GM20000 (cell line): ENCODE results near the gene NUDT14.

Experiments used
- DNase-seq: peaks from one replicate; pipeline ENCODE4 v3.0.0; 2012; ENCODE audit warnings: low spot score
- CTCF ChIP-seq: IDR thresholded peaks from 2 replicates; pipeline ENCODE4 v1.5.1; 2012; ENCODE audit warnings: mild to moderate bottlenecking, control low read depth; ENCODE audit errors: extremely low read depth, missing control alignments

The NUDT14 gene

GRCh38 chr14:105207460-105207901 lies 26.4 kb upstream of the NUDT14 start:
- no peak for DNase-seq

DNA sequence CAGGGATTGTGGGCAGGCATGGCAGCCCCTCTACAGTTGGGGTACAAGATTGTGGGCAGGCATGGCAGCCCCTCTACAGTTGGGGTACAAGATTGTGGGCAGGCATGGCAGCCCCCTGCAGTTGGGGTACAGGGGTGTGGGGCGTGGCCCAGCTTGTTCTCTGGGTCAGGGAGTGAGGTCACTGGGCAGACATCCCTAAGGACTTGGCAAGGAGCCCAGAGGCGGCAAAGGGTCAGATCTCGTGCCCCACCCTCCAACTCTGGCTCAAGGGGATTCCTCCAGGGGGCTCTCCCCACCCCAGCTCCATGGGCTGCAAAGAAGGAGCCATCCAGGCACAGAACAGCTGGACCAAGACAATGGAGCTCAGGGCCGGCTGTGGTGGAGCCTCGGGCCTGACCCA lies 25.8 kb upstream of the NUDT14 start:
- TF ChIP-seq CTCF, result no peak
- DNase-seq, result no peak

More at GRCh38 chr14:105207460-105207901, 26.4 kb upstream of the NUDT14 start:
- no peak for TF ChIP-seq CTCF

DNA sequence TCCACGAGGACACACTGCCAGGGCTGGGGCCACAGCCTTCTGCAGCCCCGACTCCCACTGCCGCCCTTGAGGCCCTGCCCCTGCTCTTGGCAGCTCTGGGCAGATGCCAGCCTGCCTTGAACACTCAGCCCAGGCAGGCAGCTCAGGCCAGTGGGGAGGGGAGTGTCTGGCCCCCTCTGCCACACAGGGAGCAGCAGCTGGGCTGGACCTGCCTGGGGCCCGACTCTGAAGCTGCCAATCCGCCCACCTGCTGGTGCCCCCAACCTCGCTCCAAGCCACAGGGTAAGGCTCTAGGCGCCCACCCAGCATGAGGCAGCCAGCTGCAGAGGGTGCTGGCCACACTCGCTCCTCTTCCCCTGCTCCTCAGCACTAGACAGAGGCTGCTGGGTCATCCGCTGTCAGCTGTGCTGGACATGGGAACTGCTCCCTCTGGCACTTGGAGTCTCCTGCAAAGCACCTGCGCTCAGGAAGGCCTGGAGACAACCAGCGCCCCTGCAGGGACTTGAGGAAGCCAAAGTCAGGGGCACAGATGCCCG lies 24.6 kb upstream of the NUDT14 start:
- DNase-seq, result no peak
- no peak for TF ChIP-seq CTCF

- DNase-seq, result no peak
- TF ChIP-seq CTCF, result no peak
Observed at GRCh38 chr14:105204931-105205672, 24.0 kb upstream of the NUDT14 start.

- no peak for TF ChIP-seq CTCF
Observed at GRCh38 chr14:105204206-105204930, 23.3 kb upstream of the NUDT14 start.

DNA sequence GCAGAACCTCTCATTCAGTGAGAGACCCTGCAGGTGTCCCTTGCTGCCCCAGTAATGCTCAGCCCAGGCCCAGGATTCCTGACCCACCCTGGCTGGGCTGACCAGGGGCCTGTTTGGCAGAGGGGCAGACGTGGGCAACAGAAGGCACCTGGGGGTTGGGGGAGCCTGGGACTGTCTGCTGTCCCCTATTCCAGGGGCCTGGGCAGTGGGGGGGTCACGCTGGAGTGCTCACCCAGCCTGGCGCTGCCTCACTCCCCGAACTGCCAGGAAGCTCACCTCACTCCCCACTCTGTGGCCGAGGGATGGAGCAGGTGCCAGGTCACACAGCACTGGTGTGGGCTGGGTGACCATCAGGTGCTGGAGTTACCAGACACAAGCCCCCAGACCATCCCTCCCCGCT lies 22.6 kb upstream of the NUDT14 start:
- no peak for DNase-seq
- TF ChIP-seq CTCF, result no peak

More at GRCh38 chr14:105204206-105204930, 23.3 kb upstream of the NUDT14 start:
- DNase-seq, result no peak

DNA sequence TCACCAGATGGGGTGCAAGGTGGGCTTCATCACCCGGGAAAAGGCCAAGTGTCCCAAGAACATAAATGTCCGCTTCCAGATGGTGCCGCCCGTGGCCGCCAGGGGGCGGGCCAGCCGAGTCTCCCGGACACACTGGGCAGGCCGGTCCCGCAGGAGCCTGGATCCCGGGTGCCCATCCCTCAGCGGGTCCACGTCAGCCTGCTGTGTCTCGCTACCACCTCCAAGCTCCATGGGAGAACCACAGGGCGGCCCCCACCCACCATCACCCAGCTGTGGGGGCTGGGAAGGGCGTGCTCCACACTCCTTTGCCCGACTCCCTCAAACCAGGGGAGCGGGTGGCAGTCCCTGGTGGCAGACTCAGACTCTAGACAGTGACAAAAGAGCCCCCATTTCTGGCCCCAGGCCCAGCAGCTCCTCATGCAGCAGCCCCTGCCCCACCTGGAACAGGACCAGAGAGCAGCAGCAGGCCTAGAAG lies 22.0 kb upstream of the NUDT14 start:
- peak; percentile 86 for TF ChIP-seq CTCF
- DNase-seq, result peak; percentile 89
